Rectal smooth muscle tissue (tissue), 1 donor: Measurements from ENCODE around the gene MYL2.

Source experiments
- H3K27ac ChIP-seq: one replicate; pipeline ENCODE4 v1.7.0; 2013; ENCODE audit warnings: low read depth, low read length, inconsistent platforms
- H3K27me3 ChIP-seq: one replicate; pipeline ENCODE4 v1.7.0; 2013; ENCODE audit warnings: low read length; ENCODE audit not compliant: control insufficient read depth, insufficient read depth
- H3K36me3 ChIP-seq: one replicate; pipeline ENCODE4 v1.7.0; 2013; ENCODE audit warnings: low read length; ENCODE audit not compliant: control insufficient read depth, insufficient read depth
- H3K4me1 ChIP-seq: one replicate; pipeline ENCODE4 v1.7.0; 2013; ENCODE audit warnings: low read length; ENCODE audit not compliant: control insufficient read depth, insufficient read depth
- H3K4me3 ChIP-seq: one replicate; pipeline ENCODE4 v1.7.0; 2013; ENCODE audit warnings: low read length
- H3K9ac ChIP-seq: one replicate; pipeline ENCODE4 v1.7.0; 2013; ENCODE audit warnings: low read length

MYL2 gene

GRCh38 chr12:110923692-110924334, 3.4 kb upstream of the MYL2 start:
- Histone ChIP-seq H3K27ac (no peak overlapping the region), H3K36me3 (no peaks in the 10 kb centered on the region), H3K4me3 (no peak overlapping the region), H3K27me3 (no peaks in the 10 kb centered on the region), H3K9ac (no peak overlapping the region), H3K4me1 (no peaks in the 10 kb centered on the region)

- Histone ChIP-seq H3K4me3 (no peak overlapping the region), H3K9ac (no peak overlapping the region), H3K36me3 (no peaks in the 10 kb centered on the region), H3K4me1 (no peaks in the 10 kb centered on the region), H3K27ac (no peak overlapping the region), H3K27me3 (no peaks in the 10 kb centered on the region)
Measured at GRCh38 chr12:110923192-110923591, 2.8 kb upstream of the MYL2 start.

- Histone ChIP-seq H3K4me3 (no peak overlapping the region), H3K27ac (no peak overlapping the region), H3K27me3 (no peaks in the 10 kb centered on the region), H3K4me1 (no peaks in the 10 kb centered on the region), H3K9ac (no peak overlapping the region), H3K36me3 (no peaks in the 10 kb centered on the region)
Measured at GRCh38 chr12:110922652-110923051, 2.3 kb upstream of the MYL2 start.

- Histone ChIP-seq H3K4me3 (no peak overlapping the region), H3K4me1 (no peaks in the 10 kb centered on the region), H3K9ac (no peak overlapping the region)
Measured at GRCh38 chr12:110921262-110921661, 883 bp upstream of the MYL2 start.

GRCh38 chr12:110919720-110920119, 659 bp downstream of the MYL2 start:
- no peaks in the 10 kb centered on the region for H3K4me1 ChIP-seq
- no peaks in the 10 kb centered on the region for H3K36me3 ChIP-seq
- no peak overlapping the region for H3K9ac ChIP-seq
- H3K27me3 ChIP-seq = no peaks in the 10 kb centered on the region
- H3K27ac ChIP-seq = no peak overlapping the region
- H3K4me3 ChIP-seq = no peak overlapping the region

More at GRCh38 chr12:110921262-110921661, 883 bp upstream of the MYL2 start:
- Histone ChIP-seq H3K27ac (no peak overlapping the region), H3K36me3 (no peaks in the 10 kb centered on the region), H3K27me3 (no peaks in the 10 kb centered on the region)

GRCh38 chr12:110917961-110918360, 2.4 kb downstream of the MYL2 start:
- no peaks in the 10 kb centered on the region for H3K4me1 ChIP-seq
- no peak overlapping the region for H3K4me3 ChIP-seq
- no peak overlapping the region for H3K9ac ChIP-seq
- H3K27me3 ChIP-seq = no peaks in the 10 kb centered on the region
- no peak overlapping the region for H3K27ac ChIP-seq
- H3K36me3 ChIP-seq = no peaks in the 10 kb centered on the region

- no peak overlapping the region for H3K4me3 ChIP-seq
- no peak overlapping the region for H3K9ac ChIP-seq
- no peaks in the 10 kb centered on the region for H3K27me3 ChIP-seq
- H3K4me1 ChIP-seq = no peaks in the 10 kb centered on the region
- H3K36me3 ChIP-seq = no peaks in the 10 kb centered on the region
- H3K27ac ChIP-seq = no peak overlapping the region
Measured at GRCh38 chr12:110917467-110917866, 2.9 kb downstream of the MYL2 start.

GRCh38 chr12:110916295-110916875, 4.0 kb downstream of the MYL2 start:
- no peaks in the 10 kb centered on the region for H3K27me3 ChIP-seq
- no peaks in the 10 kb centered on the region for H3K36me3 ChIP-seq
- no peak overlapping the region for H3K27ac ChIP-seq

GRCh38 chr12:110913119-110914056, 7.0 kb downstream of the MYL2 start:
- Histone ChIP-seq H3K27ac (no peak overlapping the region), H3K9ac (no peak overlapping the region), H3K4me3 (no peak overlapping the region), H3K36me3 (no peaks in the 10 kb centered on the region), H3K27me3 (peaks cover 3% of the 10 kb centered on the region), H3K4me1 (no peaks in the 10 kb centered on the region)

More at GRCh38 chr12:110916295-110916875, 4.0 kb downstream of the MYL2 start:
- Histone ChIP-seq H3K4me3 (no peak overlapping the region), H3K9ac (no peak overlapping the region), H3K4me1 (no peaks in the 10 kb centered on the region)

GRCh38 chr12:110912263-110912662, 8.1 kb downstream of the MYL2 start:
- H3K9ac ChIP-seq = no peak overlapping the region
- no peaks in the 10 kb centered on the region for H3K4me1 ChIP-seq
- no peak overlapping the region for H3K4me3 ChIP-seq
- H3K27ac ChIP-seq = no peak overlapping the region
- H3K27me3 ChIP-seq = peaks cover 3% of the 10 kb centered on the region
- no peaks in the 10 kb centered on the region for H3K36me3 ChIP-seq

GRCh38 chr12:110908377-110909152, 11.8 kb downstream of the MYL2 start:
- H3K4me3 ChIP-seq = no peak overlapping the region
- H3K4me1 ChIP-seq = no peaks in the 10 kb centered on the region
- peaks cover 3% of the 10 kb centered on the region for H3K27me3 ChIP-seq
- no peak overlapping the region for H3K27ac ChIP-seq
- H3K36me3 ChIP-seq = no peaks in the 10 kb centered on the region
- H3K9ac ChIP-seq = no peak overlapping the region

GRCh38 chr12:110907583-110907982, 12.8 kb downstream of the MYL2 start:
- H3K27ac ChIP-seq = no peak overlapping the region
- no peaks in the 10 kb centered on the region for H3K4me1 ChIP-seq
- no peaks in the 10 kb centered on the region for H3K36me3 ChIP-seq
- H3K9ac ChIP-seq = no peak overlapping the region
- peaks cover 3% of the 10 kb centered on the region for H3K27me3 ChIP-seq
- no peak overlapping the region for H3K4me3 ChIP-seq
